ENCODE results near the gene SPESP1.

DNA sequence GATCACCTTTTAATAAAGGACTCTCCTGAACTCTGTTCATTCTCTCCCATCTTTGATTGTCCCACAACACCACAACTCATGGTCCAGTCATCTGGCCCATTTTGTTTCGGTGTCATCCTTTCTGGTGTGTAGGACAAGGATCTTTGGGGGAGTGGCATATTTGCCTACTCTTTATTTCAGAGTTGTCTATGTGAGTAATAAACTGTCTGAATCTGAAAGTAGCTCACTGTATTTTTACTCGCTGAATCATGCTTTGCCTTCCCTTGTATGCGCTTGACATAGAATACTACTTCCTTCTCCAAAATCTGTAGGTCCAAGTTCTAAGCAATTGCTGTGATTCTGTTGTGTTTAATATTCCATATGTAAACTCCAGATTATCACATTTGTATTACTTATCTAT, 54.3 kb downstream of the SPESP1 start:
- no peak for TF ChIP-seq YY1 (IDR thresholded peaks at IDR 0.05; ENCODE audit: insufficient read depth, insufficient read length)
- no peak for TF ChIP-seq SUZ12 (IDR thresholded peaks at IDR 0.05; ENCODE audit: extremely low read depth, insufficient read depth, insufficient read length)
- no peak for TF ChIP-seq ZNF274 (IDR thresholded peaks at IDR 0.05; ENCODE audit: low read depth, low read length)
